ENCODE results near the gene HLA-DPA1. TPM values are rescaled to one million over a fixed set of nuclear protein-coding genes. Genes with fewer than 3 reads are reported as not detected.
A peak's percentile ranks its signal among the peaks of the same experiment; 100 is the strongest.

Gene HLA-DPA1
- total and polyA plus RNA-seq, 8 donors = 5.5 to 162 (median 9.2) TPM

DNA sequence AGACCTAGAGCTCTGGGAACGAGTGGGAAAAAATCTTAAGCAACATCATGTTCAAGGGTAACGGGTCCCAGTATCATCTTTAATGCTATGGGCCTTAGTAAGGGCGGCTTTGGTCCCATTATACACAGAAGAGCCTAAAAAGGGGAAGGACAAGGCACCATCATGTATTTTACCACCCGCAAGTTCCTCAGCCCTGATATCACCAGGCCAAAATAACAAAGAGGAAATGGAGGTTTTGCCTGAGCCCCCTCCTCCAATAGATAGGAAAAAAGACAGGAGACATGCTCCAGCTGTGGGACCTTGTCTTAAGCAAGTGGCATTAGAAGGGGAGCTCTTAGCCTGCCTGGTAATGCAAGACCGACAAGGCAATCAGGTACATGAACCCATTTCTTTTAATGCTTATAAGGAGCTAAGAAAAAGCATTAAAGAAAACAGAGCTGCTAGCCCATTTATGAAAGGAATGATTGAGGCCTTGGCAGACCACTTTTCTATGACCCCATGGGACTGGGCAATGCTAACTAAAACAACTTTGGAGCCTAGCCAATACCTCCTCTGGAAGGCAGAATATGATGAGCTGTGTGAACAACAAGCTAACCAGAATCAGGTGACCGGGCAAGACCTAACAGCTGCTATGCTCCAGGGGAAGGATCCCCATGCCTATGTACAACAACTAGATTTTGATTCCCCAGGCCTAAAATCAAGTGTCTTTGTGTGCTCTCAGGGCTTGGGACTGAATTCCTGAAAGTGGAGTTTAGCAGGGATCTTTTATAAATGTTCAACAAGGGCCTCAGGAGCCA lies 23.2 kb downstream of the HLA-DPA1 start:
- H3K36me3 ChIP-seq = no peaks in the 10 kb centered on the region
- no peak overlapping the region for H3K27ac ChIP-seq
- H3K4me1 ChIP-seq = no peaks in the 10 kb centered on the region
- ATAC-seq = peak in 1 of 4 donors; percentile 46
- WGBS, 2 donors = 64% methylated on average over 6 of the region's 6 CpGs
- H3K27me3 ChIP-seq = no peaks in the 10 kb centered on the region
- H3K4me3 ChIP-seq = no peak overlapping the region
- intact Hi-C loops (cut with DNase I) = no loop called here
- no peaks in the 10 kb centered on the region for H3K9me3 ChIP-seq
- no peak for FAIRE-seq
- no peak for DNase-seq
- TF ChIP-seq CTCF (IDR thresholded peaks at IDR 0.05) = no peak

DNA sequence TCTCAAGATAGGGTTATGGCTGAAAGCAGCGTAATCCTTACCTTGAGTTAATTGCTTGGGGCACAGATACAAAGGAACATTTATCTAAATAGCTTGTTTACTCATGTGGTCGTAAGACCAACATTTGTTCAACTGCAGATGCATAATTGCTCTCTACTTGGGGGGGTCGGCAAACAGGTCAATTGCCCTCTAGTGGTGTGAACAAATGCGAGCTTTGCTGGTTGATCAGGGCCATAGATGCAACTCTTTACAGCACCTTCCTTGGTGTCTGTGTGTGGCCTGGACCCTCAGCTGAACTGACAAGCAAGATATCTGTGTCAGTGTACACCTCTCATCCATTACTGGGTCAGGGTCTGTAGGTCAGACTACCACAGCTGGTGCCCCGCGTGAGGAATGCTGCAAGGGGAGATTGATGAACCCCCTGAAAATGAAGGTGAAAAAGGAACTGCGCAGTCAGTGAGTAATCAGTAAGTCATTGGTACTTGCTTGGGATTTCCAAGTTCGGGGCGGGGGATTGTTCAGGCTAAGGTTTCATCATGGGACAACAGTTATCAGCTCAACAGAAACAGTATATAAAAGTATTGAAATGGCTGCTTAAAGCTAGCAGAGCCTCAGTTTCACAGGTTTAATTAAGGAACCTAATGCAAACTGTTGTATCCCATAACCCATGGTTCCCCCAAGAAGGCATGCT lies 24.0 kb downstream of the HLA-DPA1 start:
- Histone ChIP-seq H3K27ac (no peak overlapping the region), H3K9me3 (no peaks in the 10 kb centered on the region), H3K4me3 (no peak overlapping the region), H3K4me1 (no peaks in the 10 kb centered on the region), H3K36me3 (no peaks in the 10 kb centered on the region), H3K27me3 (no peaks in the 10 kb centered on the region)
- FAIRE-seq (no peak), ATAC-seq (no peak), DNase-seq (no peak)
- no peak for TF ChIP-seq CTCF (IDR thresholded peaks at IDR 0.05)
- 60 to 64% methylated on average over 9 of the region's 9 CpGs for WGBS, 2 donors
- intact Hi-C loops (cut with DNase I) = no loop called here

DNA sequence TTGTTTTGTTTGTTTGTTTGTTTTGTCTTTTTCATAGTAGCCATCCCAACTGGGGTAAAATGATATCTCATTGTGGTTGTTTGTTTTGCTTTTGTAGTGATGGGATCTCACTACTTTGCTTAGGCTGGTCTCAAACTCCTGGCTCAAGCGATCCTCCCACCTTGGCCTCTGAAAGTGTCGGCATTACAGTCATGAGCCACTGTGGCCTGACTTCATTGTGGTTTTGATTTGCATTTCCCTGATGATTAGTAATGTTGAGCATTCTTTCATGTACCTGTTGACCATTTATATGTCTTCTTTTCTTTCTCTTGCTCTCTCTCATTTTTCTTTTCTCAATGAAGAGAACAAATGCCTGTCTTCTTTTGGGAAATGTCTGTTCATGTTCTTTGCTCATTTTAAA lies 33.3 kb downstream of the HLA-DPA1 start:
- Histone ChIP-seq H3K27me3 (no peaks in the 10 kb centered on the region), H3K27ac (no peak overlapping the region), H3K4me3 (no peak overlapping the region), H3K4me1 (no peaks in the 10 kb centered on the region), H3K9me3 (no peaks in the 10 kb centered on the region), H3K36me3 (no peaks in the 10 kb centered on the region)
- intact Hi-C loops (cut with DNase I) = no loop called here
- no peak for TF ChIP-seq CTCF (IDR thresholded peaks at IDR 0.05)
- FAIRE-seq (no peak), DNase-seq (no peak), ATAC-seq (no peak)
- 98 to 100% methylated on average over 2 of the region's 2 CpGs for WGBS, 2 donors

- no peaks in the 10 kb centered on the region for H3K4me1 ChIP-seq
- H3K36me3 ChIP-seq = no peaks in the 10 kb centered on the region
- 40 to 41% methylated on average over 1 of the region's 1 CpG for WGBS, 2 donors
- H3K4me3 ChIP-seq = no peak overlapping the region
- intact Hi-C loops (cut with DNase I) = no loop called here
- H3K27me3 ChIP-seq = no peaks in the 10 kb centered on the region
- H3K9me3 ChIP-seq = no peaks in the 10 kb centered on the region
- no peak for TF ChIP-seq CTCF (IDR thresholded peaks at IDR 0.05)
- ATAC-seq = no peak
- H3K27ac ChIP-seq = no peak overlapping the region
- DNase-seq = no peak
- FAIRE-seq = no peak
These were observed 36.9 kb downstream of the HLA-DPA1 start for GRCh38 chr6:33036535-33036934.

DNA sequence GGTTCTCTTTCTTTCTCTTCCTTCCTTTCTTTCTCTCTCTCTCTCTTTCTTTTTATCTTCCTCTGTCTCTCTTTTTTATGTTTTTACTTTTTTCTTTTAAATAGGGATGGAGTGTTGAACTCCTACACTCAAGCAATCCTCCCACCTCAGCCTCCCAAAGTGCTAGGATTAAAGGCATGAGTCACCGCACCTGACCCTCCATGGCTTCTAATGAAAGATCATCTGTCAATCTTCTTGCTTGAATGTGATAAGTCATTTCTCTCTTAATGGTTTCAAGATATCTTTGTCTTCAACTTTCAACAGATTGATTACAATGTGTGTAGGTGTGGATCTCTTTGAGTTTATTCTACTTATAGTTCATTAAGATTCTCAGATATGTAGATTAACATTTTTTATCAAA lies 38.9 kb downstream of the HLA-DPA1 start:
- intact Hi-C loops (cut with DNase I) = no loop called here
- Histone ChIP-seq H3K27ac (no peak overlapping the region), H3K9me3 (no peaks in the 10 kb centered on the region), H3K4me3 (no peak overlapping the region), H3K27me3 (no peaks in the 10 kb centered on the region), H3K4me1 (peaks cover 0 to 3% (median 0%) of the 10 kb centered on the region in 3 donors), H3K36me3 (no peaks in the 10 kb centered on the region)
- WGBS, 2 donors = 93 to 97% methylated on average over 1 of the region's 1 CpG
- ATAC-seq (no peak), DNase-seq (no peak), FAIRE-seq (no peak)
- no peak for TF ChIP-seq CTCF (IDR thresholded peaks at IDR 0.05)

All from pancreas (tissue), 10 donors.